Mucosa of descending colon (tissue), 3 donors: ENCODE measurements around the gene TPPP. TPM values are rescaled to one million over a fixed set of nuclear protein-coding genes. Genes with fewer than 3 reads are reported as not detected.
"Not testable (repeated sequence)": the region's sequence is repeated elsewhere in the genome, so short reads cannot be mapped to it uniquely, and the experiment has no call there.

Experiments used
- ATAC-seq: fragments of 200-7000 bp; cut with Tn5 transposase; one replicate; pipeline ENCODE4 v1.9.1; 2020; ENCODE audit warnings: mild to moderate bottlenecking, moderate library complexity
- DNase-seq, 3 donors: peaks; one replicate each; pipeline ENCODE4 v3.0.0-alpha.2; 2020
- H3K36me3 ChIP-seq: fragments of 200-600 bp; one replicate; pipeline ENCODE4 v1.8.0; 2021; ENCODE audit warnings: low read depth, mild to moderate bottlenecking
- H3K4me1 ChIP-seq: fragments of 200-600 bp; one replicate; pipeline ENCODE4 v1.8.0; 2021; ENCODE audit warnings: low read depth, mild to moderate bottlenecking
- H3K4me3 ChIP-seq: fragments of 200-600 bp; one replicate; pipeline ENCODE4 v1.8.0; 2021; ENCODE audit warnings: mild to moderate bottlenecking
- H3K9me3 ChIP-seq: fragments of 200-600 bp; one replicate; pipeline ENCODE4 v1.8.0; 2021; ENCODE audit warnings: mild to moderate bottlenecking
- intact Hi-C, 2 donors: fragments of 100-400 bp; cut with DNase I in 1 of 2; cut with micrococcal nuclease in 1 of 2; formaldehyde crosslinking; loops; one replicate each; pipeline versions ENCODE4 v1.11.0 to v1.11.1; 2022; cut with DNase I, micrococcal nuclease
- total RNA-seq, 3 donors: library from RNA; stranded (reverse); fragmentation: NEBNext Ultra II Directional in 2 of 3; extraction: Animal tissue kit (Norgen Biotek cat#: 25700) in 2 of 3; gene quantifications; one replicate each; pipeline versions ENCODE4 v1.2.1 to v1.2.4, GENCODE V29; 2021 to 2023
- TF ChIP-seq, protein P1 (sequence below): fragments of 200-600 bp; IDR thresholded peaks from one replicate; pipeline ENCODE4 v1.8.0; 2022; ENCODE audit warnings: antibody characterized with exemption, mild to moderate bottlenecking
- donor health status: DM: no; HTN: no; CAD: no; lungs with moderate emphysema.
- donor health status: DM: no; HTN: no; CAD: no.
- donor health status: DM: no; HTN: yes; CAD: no.

Gene TPPP
- total RNA-seq, 3 donors from 2014 or later, result 2.2 to 18.1 (median 2.2) TPM

DNA sequence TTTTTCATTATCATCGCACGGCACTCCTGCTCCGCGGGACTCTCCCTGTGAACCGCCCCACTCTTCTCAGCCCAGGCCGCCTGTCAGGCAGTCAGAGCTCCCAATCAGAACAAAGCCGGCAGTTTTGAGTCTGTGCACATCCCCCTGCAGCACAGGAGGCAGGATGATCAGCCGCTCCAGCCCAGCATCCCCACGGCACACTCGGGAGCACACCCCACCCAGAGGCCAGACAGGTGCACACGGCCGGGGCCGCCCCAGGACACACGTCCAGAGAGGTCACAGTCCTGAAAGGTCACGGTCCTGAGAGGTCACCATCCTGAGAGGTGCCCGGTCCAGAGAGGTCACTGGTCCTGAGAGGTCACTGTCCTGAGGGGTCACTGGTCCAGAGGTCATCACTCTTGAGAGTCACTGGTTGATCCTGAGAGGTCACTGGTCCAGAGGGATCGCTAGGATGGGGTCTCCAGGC lies 8.4 kb downstream of the TPPP start:
- no peak for DNase-seq
- H3K36me3 ChIP-seq, result no peaks in the 10 kb centered on the region
- ATAC-seq, result no peak
- H3K9me3 ChIP-seq, result no peaks in the 10 kb centered on the region
- H3K4me3 ChIP-seq, result no peak overlapping the region
- H3K4me1 ChIP-seq, result no peaks in the 10 kb centered on the region
- TF ChIP-seq, protein P1, sequence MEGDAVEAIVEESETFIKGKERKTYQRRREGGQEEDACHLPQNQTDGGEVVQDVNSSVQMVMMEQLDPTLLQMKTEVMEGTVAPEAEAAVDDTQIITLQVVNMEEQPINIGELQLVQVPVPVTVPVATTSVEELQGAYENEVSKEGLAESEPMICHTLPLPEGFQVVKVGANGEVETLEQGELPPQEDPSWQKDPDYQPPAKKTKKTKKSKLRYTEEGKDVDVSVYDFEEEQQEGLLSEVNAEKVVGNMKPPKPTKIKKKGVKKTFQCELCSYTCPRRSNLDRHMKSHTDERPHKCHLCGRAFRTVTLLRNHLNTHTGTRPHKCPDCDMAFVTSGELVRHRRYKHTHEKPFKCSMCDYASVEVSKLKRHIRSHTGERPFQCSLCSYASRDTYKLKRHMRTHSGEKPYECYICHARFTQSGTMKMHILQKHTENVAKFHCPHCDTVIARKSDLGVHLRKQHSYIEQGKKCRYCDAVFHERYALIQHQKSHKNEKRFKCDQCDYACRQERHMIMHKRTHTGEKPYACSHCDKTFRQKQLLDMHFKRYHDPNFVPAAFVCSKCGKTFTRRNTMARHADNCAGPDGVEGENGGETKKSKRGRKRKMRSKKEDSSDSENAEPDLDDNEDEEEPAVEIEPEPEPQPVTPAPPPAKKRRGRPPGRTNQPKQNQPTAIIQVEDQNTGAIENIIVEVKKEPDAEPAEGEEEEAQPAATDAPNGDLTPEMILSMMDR, result no peak
- intact Hi-C loops, result no loop called here

GRCh38 chr5:683551-684481 lies 9.3 kb downstream of the TPPP start:
- Histone ChIP-seq H3K4me3 (no peak overlapping the region), H3K9me3 (no peaks in the 10 kb centered on the region), H3K36me3 (no peaks in the 10 kb centered on the region), H3K4me1 (no peaks in the 10 kb centered on the region)
- TF ChIP-seq, protein P1, result no peak
- DNase-seq (peak in 1 of 3 donors; percentile 37), ATAC-seq (no peak)
- intact Hi-C loops, result no loop called here

GRCh38 chr5:682651-683358 lies 10.3 kb downstream of the TPPP start:
- ATAC-seq, H3K4me3 ChIP-seq, DNase-seq, intact Hi-C loops, H3K9me3 ChIP-seq, H3K4me1 ChIP-seq, H3K36me3 ChIP-seq: not testable (repeated sequence)

DNA sequence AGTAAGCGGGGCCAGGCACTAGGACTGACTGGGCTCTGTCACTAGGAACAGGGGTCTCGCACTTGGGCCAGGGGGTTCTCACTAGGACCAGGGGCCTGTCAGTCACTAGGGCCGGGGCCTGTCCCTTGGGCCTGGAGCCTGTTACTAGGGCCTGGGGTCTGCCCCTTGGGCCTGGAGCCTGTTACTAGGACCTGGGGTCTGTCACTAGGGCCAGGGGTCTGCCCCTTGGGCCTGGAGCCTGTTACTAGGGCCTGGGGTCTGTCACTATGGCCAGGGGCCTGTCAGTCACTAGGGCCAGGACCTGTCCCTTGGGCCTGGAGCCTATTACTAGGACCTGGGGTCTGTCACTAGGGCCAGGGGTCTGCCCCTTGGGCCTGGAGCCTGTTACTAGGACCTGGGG lies 10.9 kb downstream of the TPPP start:
- ATAC-seq, H3K36me3 ChIP-seq, H3K4me3 ChIP-seq, DNase-seq, H3K4me1 ChIP-seq, intact Hi-C loops, H3K9me3 ChIP-seq: not testable (repeated sequence)

DNA sequence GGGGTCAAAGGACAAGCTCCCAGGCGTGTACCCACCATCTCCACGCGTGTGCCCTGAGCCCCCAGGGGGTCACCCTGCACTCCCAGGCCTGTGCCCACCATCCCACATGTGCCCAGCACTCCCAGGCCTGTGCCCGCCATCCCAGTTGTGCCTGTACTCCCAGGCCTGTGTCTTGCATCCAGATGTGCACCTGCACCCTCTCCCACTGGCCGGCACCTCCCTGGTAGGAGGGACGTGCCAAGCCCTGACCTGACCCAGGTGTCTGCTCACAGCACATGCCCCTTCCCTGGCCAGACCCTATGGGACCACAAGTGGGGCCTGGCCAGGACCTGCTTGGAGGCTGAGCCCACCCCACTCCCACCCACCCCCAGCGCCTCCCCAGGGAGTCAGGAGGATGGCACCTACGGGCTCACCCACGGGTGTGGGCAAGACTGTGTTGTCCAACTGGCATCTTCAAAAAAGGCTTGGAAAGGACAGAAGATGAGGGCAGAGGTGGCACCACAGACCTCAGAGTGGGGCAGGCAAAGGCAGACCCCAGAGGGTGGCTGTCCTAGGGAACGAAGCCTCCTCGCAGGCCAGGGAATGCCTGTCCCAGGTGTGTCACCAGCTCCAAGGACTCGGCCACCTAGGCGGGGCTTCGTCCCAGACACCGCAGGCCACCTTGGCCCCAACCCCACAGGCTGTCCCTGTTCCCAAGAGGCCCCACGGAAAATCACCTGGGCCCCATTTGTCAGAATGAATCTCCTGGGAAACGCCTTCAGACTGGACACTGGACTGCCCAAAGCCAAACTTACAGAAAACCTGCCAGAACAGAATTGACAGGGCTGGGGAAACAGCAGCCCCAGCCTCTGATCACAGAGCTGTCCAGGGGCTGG lies 11.6 kb downstream of the TPPP start:
- intact Hi-C loops, H3K9me3 ChIP-seq, H3K4me3 ChIP-seq, DNase-seq, H3K36me3 ChIP-seq, ATAC-seq, H3K4me1 ChIP-seq: not testable (repeated sequence)

DNA sequence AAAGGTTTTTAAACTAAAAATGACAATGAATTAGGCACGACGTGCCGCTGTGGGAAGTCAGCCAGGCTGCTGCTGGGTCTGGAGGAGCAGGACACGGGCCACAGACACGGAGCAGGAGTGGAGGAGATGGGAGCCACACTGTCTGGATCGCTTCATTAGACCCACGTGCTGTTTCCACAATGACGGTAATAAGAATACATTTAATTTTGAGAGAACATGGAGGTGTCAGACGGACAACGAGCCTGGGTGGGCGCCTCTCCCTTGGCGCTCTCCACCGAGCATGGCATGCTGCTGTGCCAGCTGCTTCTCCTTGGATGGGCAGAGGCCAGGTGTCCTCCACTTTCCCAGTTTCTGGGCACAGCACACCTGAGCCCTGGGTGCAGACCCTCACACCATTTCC lies 12.3 kb downstream of the TPPP start:
- H3K4me1 ChIP-seq, H3K9me3 ChIP-seq, H3K4me3 ChIP-seq, intact Hi-C loops, DNase-seq, ATAC-seq, H3K36me3 ChIP-seq: not testable (repeated sequence)

- H3K9me3 ChIP-seq, intact Hi-C loops, ATAC-seq, H3K36me3 ChIP-seq, H3K4me3 ChIP-seq, H3K4me1 ChIP-seq, DNase-seq: not testable (repeated sequence)
These were observed 12.9 kb downstream of the TPPP start for GRCh38 chr5:680118-680795.

DNA sequence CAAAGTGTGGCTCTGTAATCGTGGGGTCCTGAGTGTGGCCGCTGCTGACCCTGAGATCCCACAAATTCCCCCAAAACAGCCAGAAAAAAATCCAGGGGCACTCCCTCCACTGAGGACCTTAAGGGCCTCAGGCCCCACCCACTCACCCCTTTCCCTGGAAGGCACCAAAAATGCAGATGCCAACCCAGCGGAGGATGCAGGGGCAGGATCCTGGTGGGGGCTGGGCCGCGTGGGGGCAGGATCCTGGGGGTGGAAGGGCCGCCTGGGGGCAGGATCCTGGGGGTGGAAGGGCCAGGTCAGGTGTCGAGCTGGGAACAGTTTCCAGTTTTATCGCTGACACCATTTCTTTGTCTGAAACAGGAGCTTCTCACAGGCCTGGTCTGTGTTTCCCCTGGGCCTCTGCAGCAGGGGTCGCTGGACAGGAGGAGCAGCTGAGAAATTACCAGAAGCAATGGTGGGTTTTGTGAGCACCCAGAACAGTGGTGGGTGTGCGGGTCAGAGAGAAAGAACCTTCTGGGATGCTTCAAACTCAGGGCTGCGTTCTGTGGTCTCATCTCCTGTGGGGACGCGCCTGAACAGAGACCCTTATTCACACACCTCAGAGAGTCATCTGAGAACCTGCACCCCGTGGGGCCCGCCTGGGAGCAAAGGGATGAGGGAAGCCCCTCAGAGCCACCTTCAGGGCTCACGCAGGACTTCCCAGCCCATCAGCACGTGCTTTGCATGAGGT lies 13.8 kb downstream of the TPPP start:
- DNase-seq, result peak in 1 of 3 donors; percentile 8
- intact Hi-C loops, H3K4me3 ChIP-seq, H3K36me3 ChIP-seq, H3K4me1 ChIP-seq, ATAC-seq, H3K9me3 ChIP-seq: not testable (repeated sequence)

GRCh38 chr5:678521-678920 lies 14.6 kb downstream of the TPPP start:
- H3K9me3 ChIP-seq, H3K36me3 ChIP-seq, H3K4me1 ChIP-seq, intact Hi-C loops, H3K4me3 ChIP-seq, DNase-seq, ATAC-seq: not testable (repeated sequence)
